ENCODE measurements around the gene BDH1.

DNA sequence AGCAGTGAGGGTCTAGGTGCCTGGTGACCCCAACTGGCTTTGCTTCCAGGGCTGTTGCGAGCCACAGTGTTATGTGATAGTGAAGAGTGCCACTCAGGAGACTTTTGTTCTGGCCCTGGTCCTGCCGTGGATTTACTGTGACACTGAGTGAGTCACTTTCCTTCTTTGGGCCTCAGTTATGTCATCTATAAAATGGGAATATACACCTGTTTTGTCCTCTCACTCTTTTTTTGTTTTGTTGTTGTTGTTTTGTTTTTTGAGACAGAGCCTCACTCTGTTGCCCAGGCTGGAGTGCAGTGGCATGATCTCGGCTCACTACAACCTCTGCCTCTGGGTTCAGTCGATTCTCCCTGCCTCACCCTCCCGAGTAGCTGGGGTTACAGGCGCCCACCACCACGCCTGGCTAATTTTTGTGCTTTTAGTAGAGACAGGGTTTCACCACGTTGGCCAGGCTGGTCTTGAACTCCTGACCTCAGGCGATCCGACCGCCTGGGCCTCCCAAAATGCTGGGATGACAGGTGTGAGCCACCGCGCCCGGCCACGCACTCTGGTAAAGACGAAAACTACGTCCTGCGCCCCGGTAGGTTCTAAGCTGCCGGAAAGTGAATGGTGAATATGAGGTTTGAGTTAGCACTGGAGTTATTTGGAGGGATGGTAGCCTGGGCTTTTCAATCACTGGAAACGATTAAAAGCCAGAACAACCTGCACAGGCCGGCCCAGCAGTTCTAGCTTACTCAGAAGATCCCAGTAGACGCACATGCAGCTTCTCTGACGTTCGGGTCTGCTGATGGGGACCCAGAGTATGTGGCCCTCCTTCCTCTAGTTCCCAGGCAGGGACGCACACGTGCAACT is 46.6 kb downstream of the BDH1 start:
- TF ChIP-seq, protein P1, sequence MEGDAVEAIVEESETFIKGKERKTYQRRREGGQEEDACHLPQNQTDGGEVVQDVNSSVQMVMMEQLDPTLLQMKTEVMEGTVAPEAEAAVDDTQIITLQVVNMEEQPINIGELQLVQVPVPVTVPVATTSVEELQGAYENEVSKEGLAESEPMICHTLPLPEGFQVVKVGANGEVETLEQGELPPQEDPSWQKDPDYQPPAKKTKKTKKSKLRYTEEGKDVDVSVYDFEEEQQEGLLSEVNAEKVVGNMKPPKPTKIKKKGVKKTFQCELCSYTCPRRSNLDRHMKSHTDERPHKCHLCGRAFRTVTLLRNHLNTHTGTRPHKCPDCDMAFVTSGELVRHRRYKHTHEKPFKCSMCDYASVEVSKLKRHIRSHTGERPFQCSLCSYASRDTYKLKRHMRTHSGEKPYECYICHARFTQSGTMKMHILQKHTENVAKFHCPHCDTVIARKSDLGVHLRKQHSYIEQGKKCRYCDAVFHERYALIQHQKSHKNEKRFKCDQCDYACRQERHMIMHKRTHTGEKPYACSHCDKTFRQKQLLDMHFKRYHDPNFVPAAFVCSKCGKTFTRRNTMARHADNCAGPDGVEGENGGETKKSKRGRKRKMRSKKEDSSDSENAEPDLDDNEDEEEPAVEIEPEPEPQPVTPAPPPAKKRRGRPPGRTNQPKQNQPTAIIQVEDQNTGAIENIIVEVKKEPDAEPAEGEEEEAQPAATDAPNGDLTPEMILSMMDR (IDR thresholded peaks at IDR 0.05; ENCODE audit: poor library complexity), result no peak
- TF ChIP-seq EZH2 (IDR thresholded peaks at IDR 0.05; ENCODE audit: borderline replicate concordance) (no peak), EZH2phosphoT487 (IDR thresholded peaks at IDR 0.05; ENCODE audit: low read depth, severe bottlenecking, unreplicated experiment) (no peak)

All from hepatocyte (in vitro differentiated cells).